Peyer's patch (tissue), 4 donors: Measurements from ENCODE around the gene ATP2B3.

ENCODE experiments used
- POLR2A ChIP-seq, 2 donors: fragments of 450-650 bp; IDR thresholded peaks; one replicate each; pipeline ENCODE4 v1.5.1; 2017; ENCODE audit warnings: antibody characterized with exemption in 2 of 2, mild to moderate bottlenecking in 2 of 2, moderate library complexity in 2 of 2
- TF ChIP-seq, protein P1 (sequence below), 6 experiments: fragments of 450-650 bp in 4 of 6; fragments of 200-600 bp in 2 of 6; sonication (generic) in 1 of 6; IDR thresholded peaks; one replicate each; pipeline ENCODE4 v1.5.1; 2017 to 2019; ENCODE audit warnings: antibody characterized with exemption in 6 of 6, mild to moderate bottlenecking in 3 of 6, moderate library complexity in 1 of 6

DNA sequence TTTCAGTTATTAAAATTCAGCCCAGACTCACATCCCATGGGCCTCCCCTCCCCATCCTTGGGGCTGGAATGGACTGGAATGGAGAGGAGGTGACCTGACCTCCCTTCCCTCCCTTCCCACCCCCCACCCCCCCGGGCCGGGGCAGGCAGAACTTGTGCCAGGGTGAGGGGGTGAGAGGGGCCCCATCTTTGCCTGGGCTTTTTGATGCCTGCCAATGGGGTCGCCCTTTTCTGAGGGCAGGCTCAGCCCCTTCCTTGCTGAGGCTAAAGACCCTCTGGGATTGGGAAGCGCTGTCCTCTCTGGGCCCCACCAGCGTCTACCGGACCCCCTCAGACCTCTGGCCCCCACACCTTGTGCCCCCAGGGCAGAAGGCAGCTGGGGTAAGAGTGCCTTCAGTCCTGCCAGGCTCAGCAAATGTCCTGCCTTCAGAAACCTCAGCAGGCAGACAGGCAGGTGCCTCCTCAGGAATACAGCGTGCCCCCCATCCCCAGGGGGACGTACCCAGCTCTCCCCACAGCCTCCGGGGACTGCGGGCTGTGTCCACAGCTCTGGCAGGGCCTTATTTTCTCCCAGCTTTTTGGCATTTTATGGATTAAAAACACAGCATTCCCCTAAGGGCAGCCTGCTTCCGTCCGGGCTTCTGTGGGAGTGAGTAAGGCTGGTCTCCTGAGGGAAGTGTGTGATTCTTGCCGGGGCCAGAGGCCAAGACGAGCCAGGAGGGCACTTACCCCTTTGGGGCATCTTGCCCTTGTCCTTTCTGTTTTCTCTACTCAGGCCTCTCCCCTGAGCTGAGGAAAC lies 94.1 kb downstream of the ATP2B3 start:
- TF ChIP-seq, protein P1, sequence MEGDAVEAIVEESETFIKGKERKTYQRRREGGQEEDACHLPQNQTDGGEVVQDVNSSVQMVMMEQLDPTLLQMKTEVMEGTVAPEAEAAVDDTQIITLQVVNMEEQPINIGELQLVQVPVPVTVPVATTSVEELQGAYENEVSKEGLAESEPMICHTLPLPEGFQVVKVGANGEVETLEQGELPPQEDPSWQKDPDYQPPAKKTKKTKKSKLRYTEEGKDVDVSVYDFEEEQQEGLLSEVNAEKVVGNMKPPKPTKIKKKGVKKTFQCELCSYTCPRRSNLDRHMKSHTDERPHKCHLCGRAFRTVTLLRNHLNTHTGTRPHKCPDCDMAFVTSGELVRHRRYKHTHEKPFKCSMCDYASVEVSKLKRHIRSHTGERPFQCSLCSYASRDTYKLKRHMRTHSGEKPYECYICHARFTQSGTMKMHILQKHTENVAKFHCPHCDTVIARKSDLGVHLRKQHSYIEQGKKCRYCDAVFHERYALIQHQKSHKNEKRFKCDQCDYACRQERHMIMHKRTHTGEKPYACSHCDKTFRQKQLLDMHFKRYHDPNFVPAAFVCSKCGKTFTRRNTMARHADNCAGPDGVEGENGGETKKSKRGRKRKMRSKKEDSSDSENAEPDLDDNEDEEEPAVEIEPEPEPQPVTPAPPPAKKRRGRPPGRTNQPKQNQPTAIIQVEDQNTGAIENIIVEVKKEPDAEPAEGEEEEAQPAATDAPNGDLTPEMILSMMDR (IDR thresholded peaks at IDR 0.05), result no peak
- TF ChIP-seq POLR2A (IDR thresholded peaks at IDR 0.05), result no peak
